UCSD-AML1 (cell line): ENCODE data around the gene ZNF865.
"Not testable (repeated sequence)": the region's sequence is repeated elsewhere in the genome, so short reads cannot be mapped to it uniquely, and the experiment has no call there.

ENCODE experiments used
- DNase-seq: peaks from one replicate; lab custom pipeline; 2025; ENCODE audit not compliant: unreplicated experiment; lab: John Stamatoyannopoulos, UW

ZNF865 gene

DNA sequence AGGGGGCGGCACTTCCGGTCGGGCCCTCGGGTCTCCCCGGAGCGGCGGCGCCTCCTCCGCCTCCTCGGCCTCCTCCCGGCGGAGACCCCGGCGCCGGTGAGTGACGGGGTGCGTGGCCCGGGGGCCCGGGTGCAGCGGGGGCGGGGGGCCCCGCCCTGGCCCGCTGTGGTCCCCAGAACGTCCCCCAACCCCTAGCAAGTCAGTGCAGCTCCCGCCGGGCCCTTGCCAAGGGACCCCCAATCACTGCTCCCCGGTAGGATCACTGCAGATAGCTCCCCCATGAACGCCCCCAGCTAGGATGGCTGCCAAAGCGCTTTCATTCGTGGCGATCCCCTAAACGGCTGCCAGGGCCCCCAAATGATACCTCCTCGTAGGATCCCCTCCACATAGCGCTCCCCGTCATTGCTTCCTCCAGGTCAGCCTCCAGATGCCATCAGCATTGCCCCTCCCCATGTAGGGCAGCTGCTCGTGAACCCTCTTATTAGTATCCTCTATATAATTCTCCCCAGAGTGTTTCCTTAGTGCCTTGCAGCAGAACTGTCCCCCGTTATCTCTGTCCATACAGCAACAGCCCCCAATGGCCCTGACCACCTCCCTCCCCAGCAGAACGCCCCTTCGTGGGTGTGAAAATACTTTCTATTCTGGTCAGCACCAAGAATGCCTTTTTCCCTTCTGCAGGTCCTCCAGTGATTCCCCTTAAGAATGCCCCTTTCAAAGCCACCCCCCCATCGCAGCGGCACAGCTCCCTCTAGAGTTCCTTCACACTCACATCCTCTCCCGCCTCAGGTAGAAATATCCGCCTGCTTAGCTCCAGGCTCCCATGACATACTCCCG is at the start of gene ZNF865:
TSS of gene ZNF865 (plus strand) at position 11 of the 834 bp plus-strand sequence. CDS start 7,972 bp downstream, outside the sequence.
- peak; percentile 76 for DNase-seq

- no peak for DNase-seq
These were observed 45.8 kb upstream of the ZNF865 start for GRCh38 chr19:55559684-55560083.

DNA sequence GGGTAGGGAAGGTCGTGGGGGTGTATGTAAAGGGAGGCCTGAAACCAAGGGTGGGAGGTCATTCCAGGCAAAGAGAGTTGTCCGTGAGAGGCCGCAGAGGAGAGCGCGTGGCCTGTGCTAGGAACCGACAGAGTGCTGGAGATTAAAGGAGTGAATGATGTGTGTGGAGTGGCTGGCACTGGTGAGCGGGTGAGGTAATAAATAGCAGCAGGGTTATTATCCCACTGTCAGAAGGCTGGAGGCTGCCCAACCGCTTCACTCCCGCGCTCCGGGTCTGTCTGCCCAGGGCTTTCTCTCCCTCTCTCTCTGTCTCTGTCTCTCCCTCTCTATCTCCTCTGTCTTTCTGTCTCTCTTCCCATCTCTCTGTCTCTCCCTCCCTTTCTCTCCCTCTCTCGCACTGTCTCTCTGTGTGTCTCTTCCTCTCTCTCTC is 42.2 kb upstream of the ZNF865 start:
- DNase-seq: no peak

GRCh38 chr19:55566823-55567222 is 38.6 kb upstream of the ZNF865 start:
- no peak for DNase-seq

- no peak for DNase-seq
These were observed 37.6 kb upstream of the ZNF865 start for GRCh38 chr19:55567708-55568328.

DNA sequence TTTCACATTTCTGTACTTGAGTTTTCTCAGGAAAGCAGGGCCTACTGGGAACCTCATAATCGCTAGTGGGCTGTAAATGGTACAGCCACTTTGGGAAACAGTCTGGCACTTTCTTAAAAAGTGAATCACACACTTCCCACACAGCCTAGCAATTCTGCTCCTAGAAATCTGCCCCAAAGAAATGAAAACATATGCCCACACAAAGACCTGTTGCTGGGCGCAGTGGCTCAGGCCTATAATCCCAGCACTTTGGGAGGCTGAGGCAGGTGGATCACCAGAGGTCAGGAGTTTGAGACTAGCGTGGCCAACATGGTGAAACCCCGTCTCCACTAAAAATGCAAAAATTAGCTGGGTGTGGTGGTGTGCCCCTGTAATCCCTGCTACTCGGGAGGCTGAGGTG is 36.0 kb upstream of the ZNF865 start:
- not testable (repeated sequence) for DNase-seq

- not testable (repeated sequence) for DNase-seq
These were observed 31.5 kb upstream of the ZNF865 start for GRCh38 chr19:55573929-55574328.

GRCh38 chr19:55576746-55577145 is 28.7 kb upstream of the ZNF865 start:
- DNase-seq: no peak

GRCh38 chr19:55578031-55578760 is 27.3 kb upstream of the ZNF865 start:
- DNase-seq: no peak

DNA sequence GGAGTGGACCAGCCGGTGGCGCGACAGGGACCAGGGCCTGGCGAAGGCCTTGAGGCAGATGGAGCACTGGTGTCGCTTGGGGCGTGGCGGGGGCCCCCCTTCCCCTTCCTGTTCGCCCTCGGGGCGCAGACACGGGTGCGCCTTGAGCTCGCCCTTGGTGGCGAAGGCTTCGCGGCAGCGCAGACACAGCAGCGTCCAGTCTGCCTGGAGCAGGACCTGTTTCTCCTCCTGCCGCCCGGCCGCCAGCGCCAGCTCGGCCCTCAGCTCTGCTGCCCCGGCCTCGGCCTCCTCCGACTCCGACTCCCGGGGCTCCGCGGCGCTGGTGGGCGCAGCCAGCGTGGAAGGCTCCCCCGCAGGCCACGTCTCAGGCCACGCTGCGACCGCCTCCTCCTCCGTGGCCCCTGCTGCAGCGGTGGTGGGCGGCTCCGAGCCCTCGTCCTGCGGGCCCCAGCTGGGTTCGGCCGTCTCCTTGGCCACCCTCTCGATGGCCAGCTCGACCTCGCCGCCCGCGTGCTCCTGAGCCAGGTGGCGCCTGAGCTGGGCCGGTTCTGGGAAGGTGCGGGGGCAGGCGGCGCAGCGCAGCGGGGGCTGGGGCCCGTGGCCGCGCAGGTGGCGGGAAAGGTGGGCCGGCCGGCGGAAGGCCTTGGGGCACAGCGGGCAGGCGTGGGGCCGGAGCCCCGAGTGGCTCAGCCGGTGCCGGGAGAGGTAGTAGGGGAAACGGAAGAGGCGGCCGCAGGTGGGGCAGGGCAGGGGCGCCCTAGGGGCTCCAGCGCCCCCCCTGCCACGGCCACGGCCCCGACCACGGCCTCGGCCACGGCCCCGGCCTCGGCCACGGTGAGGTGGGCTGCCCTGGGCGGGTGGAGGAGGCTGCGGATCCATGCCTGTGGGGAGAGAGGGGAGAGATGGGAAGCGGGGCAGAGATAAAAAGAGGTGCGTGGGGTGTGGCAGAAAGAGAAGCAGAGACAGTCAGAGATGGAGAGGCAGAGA is 26.4 kb upstream of the ZNF865 start:
- DNase-seq: no peak

DNA sequence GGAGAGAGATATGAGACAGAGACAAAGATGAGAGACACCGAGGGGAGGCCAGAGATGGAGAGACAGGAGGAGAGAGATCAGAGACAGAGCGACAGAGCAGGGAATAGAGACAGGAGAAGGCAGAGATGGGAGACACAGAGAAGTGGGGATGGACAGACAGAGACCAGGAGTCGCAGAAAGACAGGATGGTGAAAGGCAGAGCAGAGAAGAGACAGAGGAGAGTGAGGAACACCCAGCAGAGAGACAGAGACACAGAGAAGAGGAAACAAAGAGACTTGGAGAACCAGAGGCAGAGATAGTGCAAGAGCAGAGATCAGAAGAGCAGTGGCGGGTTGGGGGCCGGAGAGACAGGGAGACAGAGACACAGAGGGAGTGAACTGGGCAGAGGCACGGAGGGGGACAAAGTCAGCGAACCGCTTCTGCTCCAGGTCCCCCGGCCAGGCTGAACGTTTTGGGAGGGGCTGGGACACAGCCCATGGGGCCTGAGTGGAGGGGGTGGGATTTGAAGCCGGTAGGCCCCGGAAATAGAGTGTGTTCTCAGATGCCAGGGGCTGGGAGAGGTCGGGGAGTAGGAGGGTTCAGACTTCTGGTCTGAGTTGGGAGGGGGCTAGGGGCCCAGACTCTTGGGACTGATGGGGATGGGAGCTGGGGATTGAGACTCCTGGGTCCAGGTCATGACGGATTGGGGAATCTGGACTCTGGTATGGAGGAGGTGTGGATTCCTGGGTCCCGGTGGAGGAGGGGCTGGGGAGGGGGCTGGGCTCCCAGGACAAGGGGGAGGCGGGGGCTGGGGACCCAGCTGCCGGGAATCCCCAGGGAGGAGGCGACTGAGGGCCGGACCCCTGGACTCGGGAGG is 25.5 kb upstream of the ZNF865 start:
- no peak for DNase-seq

- peak; percentile 89 for DNase-seq
These were observed 24.8 kb upstream of the ZNF865 start, which contains the start of gene ZNF579 for GRCh38 chr19:55580628-55581144. TSS of gene ZNF579 (minus strand) at chr19:55580848. CDS start at chr19:55579639, 1,209 bp downstream.

GRCh38 chr19:55581145-55581822 is 24.2 kb upstream of the ZNF865 start:
- DNase-seq: no peak

GRCh38 chr19:55581823-55582223 is 23.6 kb upstream of the ZNF865 start:
- no peak for DNase-seq

DNA sequence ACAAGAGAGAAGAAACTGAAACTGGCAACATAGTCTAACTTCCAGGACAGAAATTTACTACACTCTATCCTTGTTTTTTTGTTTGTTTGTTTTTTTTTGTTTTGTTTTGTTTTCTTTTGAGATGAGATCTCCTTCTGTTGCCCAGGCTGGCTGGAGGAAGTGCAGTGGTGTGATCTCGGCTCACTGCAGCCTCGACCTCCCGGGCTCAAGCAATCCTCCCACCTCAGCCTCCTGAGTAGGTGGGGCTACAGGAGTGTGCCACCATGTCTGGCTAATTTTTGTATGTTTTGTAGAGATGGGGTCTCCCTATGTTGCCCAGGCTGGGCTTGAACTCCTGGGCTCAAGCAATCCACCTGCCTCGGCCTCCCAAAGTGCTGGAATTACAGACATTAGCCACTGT is 23.2 kb upstream of the ZNF865 start:
- DNase-seq: not testable (repeated sequence)

DNA sequence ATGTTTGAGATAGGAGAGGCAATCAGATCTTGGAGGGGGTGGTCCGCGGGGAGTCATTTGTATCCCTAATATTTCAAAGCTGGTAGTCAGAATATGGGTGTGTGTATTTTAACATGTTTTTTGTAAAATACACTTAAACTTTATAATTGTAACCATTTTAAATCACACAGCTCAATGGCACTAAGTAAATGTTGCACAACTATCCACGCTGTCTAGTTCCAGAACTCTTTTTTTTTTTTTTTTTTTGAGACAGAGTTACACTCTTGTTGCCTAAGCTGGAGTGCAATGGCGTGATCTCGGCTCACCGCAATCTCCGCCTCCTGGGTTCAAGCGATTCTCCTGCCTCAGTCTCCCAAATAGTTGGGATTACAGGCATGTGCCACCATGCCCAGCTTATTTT is 21.6 kb upstream of the ZNF865 start:
- not testable (repeated sequence) for DNase-seq

DNA sequence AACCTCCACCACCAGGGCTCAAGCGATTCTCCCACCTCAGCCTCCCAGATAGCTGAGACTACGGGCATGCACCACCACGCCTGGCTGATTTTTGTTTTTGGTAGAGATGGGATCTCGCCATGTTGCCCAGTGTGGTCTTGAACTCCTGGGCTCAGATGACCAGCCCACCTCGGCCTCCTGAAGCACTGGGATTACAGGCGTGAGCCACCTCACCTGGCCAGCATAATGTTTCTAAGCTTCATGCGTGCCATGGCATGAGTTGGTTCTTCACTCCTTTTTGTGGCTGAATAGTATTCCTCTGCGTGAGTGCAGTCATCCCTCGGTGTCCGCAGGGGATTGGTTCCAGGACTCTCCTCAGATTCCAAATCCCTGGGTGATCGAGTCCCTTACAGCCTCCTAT is 20.6 kb upstream of the ZNF865 start:
- no peak for DNase-seq

GRCh38 chr19:55585658-55586339 is 19.6 kb upstream of the ZNF865 start:
- peak; percentile 78 for DNase-seq
